H1 (cell line): ENCODE data around the gene FAM53A. TPM values are rescaled to one million over a fixed set of nuclear protein-coding genes. Genes with fewer than 3 reads are reported as not detected.

Source experiments
- CTCF ChIA-PET: fragments of 300-600 bp; sonication (Branson Sonifier 250); formaldehyde crosslinking; loops from one replicate; lab custom pipeline; 2021; ENCODE audit not compliant: partially characterized antibody; lab: Charles Lee
- POLR2A ChIA-PET: fragments of 300-600 bp; sonication (Branson Sonifier 250); formaldehyde crosslinking; loops from one replicate; lab custom pipeline; 2021; ENCODE audit warnings: inconsistent platforms; ENCODE audit not compliant: partially characterized antibody; lab: Charles Lee
- DNase-seq, 2 experiments: peaks; one replicate each; pipeline versions ENCODE4 v3.0.0 to v3.0.0-alpha.2; 2010 to 2022; ENCODE audit warnings: low spot score in 2 of 2, low read depth in 1 of 2, mixed read lengths in 1 of 2
- FAIRE-seq: peaks from 2 replicates; lab custom pipeline; 2011; peaks lifted over from hg19 to GRCh38; lab: Jason Lieb, UNC
- H2AFZ ChIP-seq: 2 replicates; pipeline ENCODE4 v1.8.1; 2012; ENCODE audit warnings: low read length, inconsistent platforms
- H2AK5ac ChIP-seq: 2 replicates; pipeline ENCODE4 v1.6.1; 2013; ENCODE audit warnings: low read depth, low read length
- H2BK120ac ChIP-seq: replicated peaks from 2 replicates; pipeline ENCODE3; 2013; ENCODE audit warnings: low read depth, low read length, inconsistent platforms
- H2BK12ac ChIP-seq: 2 replicates; pipeline ENCODE4 v1.6.1; 2013; ENCODE audit warnings: low read depth, low read length
- H2BK15ac ChIP-seq: 2 replicates; pipeline ENCODE4 v1.6.1; 2013; ENCODE audit warnings: low read length
- H2BK20ac ChIP-seq: 2 replicates; pipeline ENCODE4 v1.6.1; 2013; ENCODE audit warnings: low read length
- H2BK5ac ChIP-seq: 2 replicates; pipeline ENCODE4 v1.6.1; 2013; ENCODE audit warnings: low read depth, low read length
- H3K14ac ChIP-seq: 2 replicates; pipeline ENCODE4 v1.6.1; 2013; ENCODE audit warnings: inconsistent platforms; ENCODE audit not compliant: insufficient read length
- H3K18ac ChIP-seq: 2 replicates; pipeline ENCODE4 v1.6.1; 2013; ENCODE audit warnings: low read length; ENCODE audit errors: extremely low read depth
- H3K23ac ChIP-seq: 2 replicates; pipeline ENCODE4 v1.6.1; 2013; ENCODE audit warnings: inconsistent platforms; ENCODE audit not compliant: insufficient read length
- H3K23me2 ChIP-seq: 2 replicates; pipeline ENCODE4 v1.6.1; 2013; ENCODE audit warnings: low read depth, low read length
- H3K27ac ChIP-seq: 2 replicates; pipeline ENCODE4 v1.6.1; 2011; ENCODE audit warnings: low read depth, low read length, inconsistent platforms
- H3K27me3 ChIP-seq, 4 experiments: replicated peaks in 1 of 4; 1 replicate in 1 of 4; 2 replicates in 3 of 4; pipeline versions ENCODE4 v1.6.1 to v1.8.1; 2011 to 2013; ENCODE audit warnings: low read length in 3 of 4, mild to moderate bottlenecking in 3 of 4, inconsistent platforms in 2 of 4, mixed read lengths in 2 of 4, moderate library complexity in 1 of 4; ENCODE audit not compliant: control insufficient read depth in 3 of 4, insufficient read depth in 3 of 4; ENCODE audit errors: extremely low read depth in 1 of 4
- H3K36me3 ChIP-seq, 4 experiments: 2 replicates each; pipeline versions ENCODE4 v1.6.1 to v1.8.1; 2011 to 2013; ENCODE audit warnings: mild to moderate bottlenecking in 4 of 4, low read length in 3 of 4, moderate library complexity in 2 of 4, control low read depth in 1 of 4, inconsistent platforms in 1 of 4; ENCODE audit not compliant: insufficient read depth in 4 of 4, control insufficient read depth in 2 of 4
- H3K4ac ChIP-seq: replicated peaks from 2 replicates; pipeline ENCODE3; 2013; ENCODE audit warnings: low read length, low read depth, mixed read lengths, inconsistent platforms; ENCODE audit not compliant: insufficient read length
- H3K4me1 ChIP-seq, 4 experiments: replicated peaks in 1 of 4; 1 replicate in 1 of 4; 2 replicates in 3 of 4; pipeline versions ENCODE4 v1.6.1 to v1.8.1; 2011 to 2013; ENCODE audit warnings: low read length in 3 of 4, inconsistent platforms in 2 of 4, mixed read lengths in 1 of 4; ENCODE audit not compliant: insufficient read depth in 4 of 4, control insufficient read depth in 3 of 4
- H3K4me2 ChIP-seq, 2 experiments: 2 replicates each; pipeline versions ENCODE4 v1.6.1 to v1.8.1; 2011 to 2013; ENCODE audit warnings: low read depth in 2 of 2, low read length in 2 of 2, control low read depth in 1 of 2, inconsistent platforms in 1 of 2, mild to moderate bottlenecking in 1 of 2; ENCODE audit not compliant: insufficient read depth in 1 of 2
- H3K4me3 ChIP-seq, 4 experiments: fragments of 200-600, 300-600 bp in 1 of 4; sonication (generic), shearing (Covaris generic), sonication (Bioruptor Twin) in 1 of 4; 2 replicates each; pipeline versions ENCODE4 v1.5.1 to v1.8.1; 2011 to 2016; ENCODE audit warnings: low read length in 4 of 4, low read depth in 3 of 4, control low read depth in 2 of 4, inconsistent platforms in 2 of 4, mild to moderate bottlenecking in 2 of 4, mixed read lengths in 1 of 4, moderate library complexity in 1 of 4; ENCODE audit not compliant: insufficient read depth in 2 of 4; ENCODE audit errors: extremely low read depth in 1 of 4
- H3K56ac ChIP-seq: replicated peaks from 2 replicates; pipeline ENCODE3; 2013; ENCODE audit warnings: low read depth, mild to moderate bottlenecking, mixed read lengths, low read length, inconsistent platforms; ENCODE audit not compliant: insufficient read length
- H3K79me1 ChIP-seq: 2 replicates; pipeline ENCODE4 v1.6.1; 2013; ENCODE audit warnings: low read depth, low read length, control low read depth
- H3K79me2 ChIP-seq, 2 experiments: 2 replicates each; pipeline versions ENCODE4 v1.6.1 to v1.8.1; 2012 to 2013; ENCODE audit warnings: low read length in 2 of 2, mild to moderate bottlenecking in 2 of 2, inconsistent platforms in 1 of 2; ENCODE audit not compliant: insufficient read depth in 2 of 2, control insufficient read depth in 1 of 2
- H3K9ac ChIP-seq, 4 experiments: replicated peaks in 1 of 4; 1 replicate in 1 of 4; 2 replicates in 3 of 4; pipeline versions ENCODE4 v1.6.1 to v1.8.1; 2011 to 2013; ENCODE audit warnings: low read depth in 3 of 4, low read length in 3 of 4, control low read depth in 2 of 4, mild to moderate bottlenecking in 2 of 4, moderate library complexity in 2 of 4, inconsistent platforms in 1 of 4; ENCODE audit errors: extremely low read depth in 1 of 4
- H3K9me3 ChIP-seq, 2 experiments: 2 replicates each; pipeline versions ENCODE4 v1.6.1 to v1.8.1; 2012 to 2013; ENCODE audit warnings: mild to moderate bottlenecking in 2 of 2, moderate library complexity in 2 of 2, control low read depth in 1 of 2, inconsistent platforms in 1 of 2, low read depth in 1 of 2, low read length in 1 of 2, mixed read lengths in 1 of 2; ENCODE audit not compliant: insufficient read depth in 2 of 2
- H4K20me1 ChIP-seq, 2 experiments: replicated peaks in 1 of 2; 2 replicates each; pipeline versions ENCODE3 to v1.8.1; 2011 to 2013; ENCODE audit warnings: inconsistent platforms in 2 of 2, low read length in 2 of 2, mild to moderate bottlenecking in 1 of 2; ENCODE audit not compliant: insufficient read depth in 2 of 2, control insufficient read depth in 1 of 2
- H4K5ac ChIP-seq: 2 replicates; pipeline ENCODE4 v1.6.1; 2013; ENCODE audit warnings: low read length, low read depth, mixed read lengths, inconsistent platforms; ENCODE audit not compliant: insufficient read length
- H4K8ac ChIP-seq: 2 replicates; pipeline ENCODE4 v1.8.0; 2013; ENCODE audit warnings: mild to moderate bottlenecking, moderate library complexity, low read length, inconsistent platforms; ENCODE audit not compliant: insufficient read depth; ENCODE audit errors: extremely low read depth
- H4K91ac ChIP-seq: replicated peaks from 2 replicates; pipeline ENCODE3; 2013; ENCODE audit warnings: low read length, mixed read lengths, inconsistent platforms; ENCODE audit not compliant: insufficient read length
- CBX8 ChIP-seq: fragments of 300-800, 300-1000 bp; sonication (generic); IDR thresholded peaks from 2 replicates; pipeline ENCODE4 v1.7.1; 2016; ENCODE audit warnings: low read depth, low read length, borderline replicate concordance
- CHD2 ChIP-seq: IDR thresholded peaks from 2 replicates; pipeline ENCODE4 v1.6.1; 2012; ENCODE audit warnings: low read length, improper control_type of control experiment
- EP300 ChIP-seq, 2 experiments: IDR thresholded peaks; 1 replicate in 1 of 2; 2 replicates in 1 of 2; pipeline ENCODE4 v1.6.1; 2011 to 2012; ENCODE audit warnings: low read depth in 2 of 2, low read length in 2 of 2, mild to moderate bottlenecking in 2 of 2, borderline replicate concordance in 1 of 2, inconsistent platforms in 1 of 2, moderate library complexity in 1 of 2
- KDM4A ChIP-seq: IDR thresholded peaks from one replicate; pipeline ENCODE4 v1.7.1; 2012; ENCODE audit warnings: low read depth, mild to moderate bottlenecking, moderate library complexity, low read length, inconsistent platforms; ENCODE audit not compliant: severe bottlenecking
- NRF1 ChIP-seq: IDR thresholded peaks from 2 replicates; pipeline ENCODE4 v1.6.1; 2011; ENCODE audit warnings: mild to moderate bottlenecking, low read depth, low read length, improper control_type of control experiment
- RAD21 ChIP-seq, 2 experiments: IDR thresholded peaks in 1 of 2; conservative IDR thresholded peaks in 1 of 2; 2 replicates each; pipeline ENCODE4 v1.6.1; 2011; ENCODE audit warnings: low read depth in 2 of 2, low read length in 2 of 2, improper control_type of control experiment in 1 of 2, inconsistent platforms in 1 of 2, mild to moderate bottlenecking in 1 of 2, moderate library complexity in 1 of 2
- RNF2 ChIP-seq: fragments of 200-900, 300-1000 bp; sonication (generic); IDR thresholded peaks from 2 replicates; pipeline ENCODE4 v1.7.1; 2016; ENCODE audit warnings: borderline replicate concordance, low read depth, mild to moderate bottlenecking, antibody characterized with exemption, low read length; ENCODE audit not compliant: poor library complexity, severe bottlenecking; ENCODE audit errors: missing control alignments
- TBP ChIP-seq: IDR thresholded peaks from 2 replicates; pipeline ENCODE4 v1.6.1; 2011; ENCODE audit warnings: low read depth, low read length, improper control_type of control experiment
- ZNF274 ChIP-seq: IDR thresholded peaks from 2 replicates; pipeline ENCODE4 v1.7.0; 2012; ENCODE audit warnings: low read length, borderline replicate concordance; ENCODE audit errors: extremely low read depth
- WGBS, 2 experiments: shearing (Covaris generic) in 1 of 2; methylation state at CpG; one replicate each; pipeline versions ENCODE4 v1.1.6 to v1.1.7; 2013 to 2015; ENCODE audit warnings: low lambda C conversion rate in 2 of 2, mixed read lengths in 2 of 2, inconsistent platforms in 1 of 2, low coverage in 1 of 2, missing lambda C conversion rate in 1 of 2; ENCODE audit not compliant: insufficient replicate concordance in 2 of 2, insufficient coverage in 1 of 2, insufficient read length in 1 of 2; ENCODE audit errors: extremely low coverage in 1 of 2, missing lambda C conversion rate in 1 of 2; 5-methylcytosine and 5-hydroxymethylcytosine counted together
- polyA plus RNA-seq, 7 experiments: library from polyadenylated mRNA; depleted of rRNA in 3 of 7; stranded (reverse) in 5 of 7; unstranded in 2 of 7; fragments of >200 nt in 5 of 7; fragments of 200-250 nt in 2 of 7; gene quantifications; 1 replicate in 5 of 7; 2 replicates in 1 of 7; 4 replicates in 1 of 7; pipeline versions ENCODE4 v1.2.1 to v1.2.3, GENCODE V29; 2011 to 2013; ENCODE audit warnings: missing spikeins in 2 of 7, mixed read lengths in 2 of 7
- total RNA-seq: library from RNA; stranded (reverse); fragmentation: NEBNext Ultra II Directional; extraction: Animal tissue kit (Norgen Biotek cat#: 25700); gene quantifications from 2 replicates; pipeline ENCODE4 v1.2.1, GENCODE V29; 2021

FAM53A gene
- total and polyA plus RNA-seq, 2 of the 8 experiments (the other 6 are each of a cell fraction or from before 2014, with no cell fraction given), result 1.9 to 2.0 TPM

- no peak overlapping the region for H4K8ac ChIP-seq
- H4K20me1 ChIP-seq, result no peaks in the 10 kb centered on the region
- H2BK5ac ChIP-seq, result no peak overlapping the region
- FAIRE-seq, result no peak
- H4K91ac ChIP-seq, result no peak overlapping the region
- H4K5ac ChIP-seq, result no peak overlapping the region
- H3K9me3 ChIP-seq, result no peaks in the 10 kb centered on the region
- ChIA-PET POLR2A (no interaction called here), CTCF (interaction anchor here (4.6 kb wide), 1 partner anchor 12 kb away, joined by 23 read pairs; no protein-coding TSS in a partner anchor)
- H3K79me2 ChIP-seq, result no peaks in the 10 kb centered on the region
- no peak overlapping the region for H2BK120ac ChIP-seq
- H2BK20ac ChIP-seq, result no peak overlapping the region
- no peak overlapping the region for H3K14ac ChIP-seq
- no peak for DNase-seq
- H3K4me3 ChIP-seq, result no peak overlapping the region
- no peaks in the 10 kb centered on the region for H3K36me3 ChIP-seq
- H3K23ac ChIP-seq, result no peak overlapping the region
- no peak overlapping the region for H2BK12ac ChIP-seq
- no peak overlapping the region for H3K4ac ChIP-seq
- no peak overlapping the region for H3K27ac ChIP-seq
- no peak for TF ChIP-seq KDM4A
- TF ChIP-seq RNF2, result no peak
- no peak for TF ChIP-seq TBP
- no peak for TF ChIP-seq ZNF274
- no peak for TF ChIP-seq CHD2
- TF ChIP-seq RAD21 (IDR thresholded peaks at IDR 0.05 in 1 of 2, conservative IDR thresholded peaks at IDR 0.05 in 1 of 2; ENCODE audit: low read depth in 2 of 2, low read length in 2 of 2), result no peak
- TF ChIP-seq CBX8, result no peak
- no peak for TF ChIP-seq EP300 (IDR thresholded peaks at IDR 0.05; ENCODE audit: borderline replicate concordance in 1 of 2, low read depth in 2 of 2, low read length in 2 of 2)
- TF ChIP-seq NRF1, result no peak
- H3K27me3 ChIP-seq, result no peaks in the 10 kb centered on the region
- H2AK5ac ChIP-seq, result no peak overlapping the region
- no peak overlapping the region for H3K4me2 ChIP-seq
- H3K18ac ChIP-seq, result no peak overlapping the region
- no peak overlapping the region for H3K56ac ChIP-seq
- H3K4me1 ChIP-seq, result peaks cover 0 to 7% (median 3%) of the 10 kb centered on the region in 4 experiments; a peak in 4 of 7 replicates
- no peaks in the 10 kb centered on the region for H3K23me2 ChIP-seq
- H3K79me1 ChIP-seq, result no peaks in the 10 kb centered on the region
- no peak overlapping the region for H3K9ac ChIP-seq
- H2BK15ac ChIP-seq, result no peak overlapping the region
- WGBS, 2 experiments, result 87% methylated on average over 7 of the region's 7 CpGs; no CpG with 5 or more reads in 1 of the 2 experiments
- no peak overlapping the region for H2AFZ ChIP-seq
Measured at GRCh38 chr4:1641671-1642070, 42.4 kb downstream of the FAM53A start.
